Thyroid gland (tissue), 4 donors: Measurements from ENCODE around the gene MON1A. TPM values are rescaled to one million over a fixed set of nuclear protein-coding genes. Genes with fewer than 3 reads are reported as not detected.

Source experiments
- DNase-seq, 2 donors: peaks; one replicate each; pipeline ENCODE4 v3.0.0-alpha.2; 2019
- H3K27ac ChIP-seq, 3 donors: fragments of 200-600 bp; sonication (generic); 1 replicate in 2 of 3; 2 replicates in 1 of 3; pipeline ENCODE4 v1.5.1; 2016 to 2019; ENCODE audit warnings: mild to moderate bottlenecking in 1 of 3, moderate library complexity in 1 of 3
- H3K27me3 ChIP-seq: fragments of 200-600 bp; sonication (generic); one replicate; pipeline ENCODE4 v1.5.1; 2019
- H3K36me3 ChIP-seq, 2 donors: fragments of 200-600 bp; sonication (generic); one replicate each; pipeline ENCODE4 v1.5.1; 2016 to 2019
- H3K4me1 ChIP-seq, 2 donors: fragments of 200-600 bp; sonication (generic); one replicate each; pipeline ENCODE4 v1.5.1; 2017 to 2019
- H3K4me3 ChIP-seq, 3 donors: fragments of 200-600 bp; sonication (generic); replicated peaks in 1 of 3; 1 replicate in 2 of 3; 2 replicates in 1 of 3; pipeline ENCODE4 v1.5.1; 2016; ENCODE audit warnings: mild to moderate bottlenecking in 1 of 3
- H3K9me3 ChIP-seq: fragments of 200-600 bp; sonication (generic); one replicate; pipeline ENCODE4 v1.5.1; 2017
- POLR2A ChIP-seq, 2 donors: fragments of 450-650 bp; IDR thresholded peaks; one replicate each; pipeline ENCODE4 v1.6.1; 2017; ENCODE audit warnings: antibody characterized with exemption in 2 of 2, mild to moderate bottlenecking in 2 of 2, moderate library complexity in 1 of 2
- WGBS, 2 donors: methylation state at CpG; one replicate each; pipeline ENCODE4 v1.1.5; 2017; 5-methylcytosine and 5-hydroxymethylcytosine counted together
- intact Hi-C: fragments of 100-400 bp; cut with DNase I; formaldehyde crosslinking; loops from one replicate; pipeline ENCODE4 v1.15.1; 2023
- total RNA-seq, 4 donors: library from RNA; depleted of rRNA; stranded (reverse); fragments of >200 nt; gene quantifications; one replicate each; pipeline ENCODE4 v1.2.3, GENCODE V29; 2016
- TF ChIP-seq, protein P1 (sequence below), 6 experiments: fragments of 200-600 bp in 3 of 6; fragments of 450-650 bp in 3 of 6; sonication (generic) in 3 of 6; IDR thresholded peaks; one replicate each; pipeline ENCODE4 v1.5.1; 2016 to 2019; ENCODE audit warnings: antibody characterized with exemption in 6 of 6, mild to moderate bottlenecking in 2 of 6, inconsistent platforms in 1 of 6, moderate library complexity in 1 of 6

The MON1A gene
- total RNA-seq, 4 donors from 2014 or later: 12.1 to 19.9 (median 18.7) TPM

DNA sequence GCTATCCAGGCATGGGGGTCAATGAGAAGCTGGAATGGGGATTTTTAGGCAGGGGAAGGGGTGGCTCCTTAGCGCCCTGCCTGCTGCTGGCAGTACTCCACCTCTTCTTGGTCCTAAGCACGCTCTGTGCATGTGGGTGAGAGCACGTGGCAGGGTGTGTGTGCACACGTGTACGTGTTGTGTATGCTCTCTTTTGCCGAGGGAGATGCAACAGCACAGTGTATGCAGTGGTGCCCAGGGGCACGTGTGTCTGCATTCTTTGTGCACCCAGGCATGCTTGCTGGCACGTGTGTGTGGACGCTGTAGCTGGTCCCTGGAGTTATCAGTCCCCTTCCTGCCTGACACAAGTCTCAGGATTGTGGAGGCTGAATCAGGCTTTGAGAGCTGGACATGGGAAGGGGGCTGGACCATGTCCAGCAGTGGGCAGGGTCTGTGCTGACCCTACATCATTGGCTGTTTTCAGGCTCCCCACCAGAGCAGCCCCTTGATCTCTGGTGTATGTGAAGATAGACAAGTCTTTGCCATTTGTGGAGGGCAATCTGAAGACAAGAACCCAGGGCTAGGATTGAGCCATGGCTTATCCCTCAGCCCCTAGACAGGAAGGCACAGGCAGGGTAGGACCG lies 58.0 kb downstream of the MON1A start:
- WGBS, 2 donors: 67 to 72% methylated on average over 6 to 10 of the region's 10 CpGs
- Histone ChIP-seq H3K9me3 (no peaks in the 10 kb centered on the region), H3K36me3 (no peaks in the 10 kb centered on the region), H3K4me3 (no peak overlapping the region), H3K27me3 (peaks cover 15% of the 10 kb centered on the region), H3K27ac (no peak overlapping the region), H3K4me1 (peaks cover 10 to 21% of the 10 kb centered on the region in 2 donors)
- TF ChIP-seq POLR2A (IDR thresholded peaks at IDR 0.05): no peak
- TF ChIP-seq, protein P1, sequence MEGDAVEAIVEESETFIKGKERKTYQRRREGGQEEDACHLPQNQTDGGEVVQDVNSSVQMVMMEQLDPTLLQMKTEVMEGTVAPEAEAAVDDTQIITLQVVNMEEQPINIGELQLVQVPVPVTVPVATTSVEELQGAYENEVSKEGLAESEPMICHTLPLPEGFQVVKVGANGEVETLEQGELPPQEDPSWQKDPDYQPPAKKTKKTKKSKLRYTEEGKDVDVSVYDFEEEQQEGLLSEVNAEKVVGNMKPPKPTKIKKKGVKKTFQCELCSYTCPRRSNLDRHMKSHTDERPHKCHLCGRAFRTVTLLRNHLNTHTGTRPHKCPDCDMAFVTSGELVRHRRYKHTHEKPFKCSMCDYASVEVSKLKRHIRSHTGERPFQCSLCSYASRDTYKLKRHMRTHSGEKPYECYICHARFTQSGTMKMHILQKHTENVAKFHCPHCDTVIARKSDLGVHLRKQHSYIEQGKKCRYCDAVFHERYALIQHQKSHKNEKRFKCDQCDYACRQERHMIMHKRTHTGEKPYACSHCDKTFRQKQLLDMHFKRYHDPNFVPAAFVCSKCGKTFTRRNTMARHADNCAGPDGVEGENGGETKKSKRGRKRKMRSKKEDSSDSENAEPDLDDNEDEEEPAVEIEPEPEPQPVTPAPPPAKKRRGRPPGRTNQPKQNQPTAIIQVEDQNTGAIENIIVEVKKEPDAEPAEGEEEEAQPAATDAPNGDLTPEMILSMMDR (IDR thresholded peaks at IDR 0.05): no peak
- DNase-seq: peak; percentile 18 to 49
- intact Hi-C loops: no loop called here

DNA sequence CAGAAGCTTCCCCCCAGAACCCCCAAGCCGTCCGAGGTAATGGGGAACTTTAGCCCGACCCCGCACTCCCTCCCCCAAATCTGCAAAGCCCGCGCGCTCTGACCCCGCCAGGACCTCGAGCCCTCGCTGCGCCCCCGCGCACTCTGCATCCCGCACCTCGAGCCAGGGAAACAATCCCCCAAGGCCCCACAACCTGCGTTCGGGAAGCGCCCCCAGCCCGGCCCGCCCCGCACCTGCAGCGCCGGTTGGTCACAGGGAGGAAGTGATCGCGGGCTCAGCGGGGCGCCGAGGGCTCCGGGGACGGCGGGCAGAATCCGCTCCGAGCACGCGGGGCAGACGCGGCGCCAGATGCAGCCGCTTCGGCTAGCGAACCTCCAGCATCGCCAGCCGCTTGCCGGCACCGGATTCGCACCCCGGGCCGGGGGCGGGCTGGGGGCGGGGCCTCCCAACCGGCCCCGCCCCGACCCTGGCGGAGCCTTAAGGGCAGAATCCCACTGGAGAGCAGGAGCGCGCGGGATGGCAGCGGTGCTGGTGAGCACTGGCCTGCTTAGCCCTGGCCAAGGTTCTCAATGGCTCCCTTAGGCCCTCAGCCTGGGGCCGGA lies 60.0 kb downstream of the MON1A start, which contains the start of gene CAMKV:
Gene CAMKV, minus strand, starts transcription at position 382 of the 602 bp plus-strand sequence. CDS start 7,518 bp downstream, outside the sequence.
- WGBS, 2 donors: 0 to 4% methylated on average over 9 to 10 of the region's 59 CpGs
- Histone ChIP-seq H3K4me1 (peaks cover 10 to 21% of the 10 kb centered on the region in 2 donors), H3K36me3 (no peaks in the 10 kb centered on the region), H3K9me3 (no peaks in the 10 kb centered on the region), H3K27ac (no peak within 1 kb of the TSS), H3K4me3 (peak within 1 kb of the TSS in 1 of 3 donors; percentile 15), H3K27me3 (peaks cover 15% of the 10 kb centered on the region)
- TF ChIP-seq POLR2A (IDR thresholded peaks at IDR 0.05): no peak
- TF ChIP-seq, protein P1 (IDR thresholded peaks at IDR 0.05): no peak
- intact Hi-C loops: no loop called here
- no peak for DNase-seq

DNA sequence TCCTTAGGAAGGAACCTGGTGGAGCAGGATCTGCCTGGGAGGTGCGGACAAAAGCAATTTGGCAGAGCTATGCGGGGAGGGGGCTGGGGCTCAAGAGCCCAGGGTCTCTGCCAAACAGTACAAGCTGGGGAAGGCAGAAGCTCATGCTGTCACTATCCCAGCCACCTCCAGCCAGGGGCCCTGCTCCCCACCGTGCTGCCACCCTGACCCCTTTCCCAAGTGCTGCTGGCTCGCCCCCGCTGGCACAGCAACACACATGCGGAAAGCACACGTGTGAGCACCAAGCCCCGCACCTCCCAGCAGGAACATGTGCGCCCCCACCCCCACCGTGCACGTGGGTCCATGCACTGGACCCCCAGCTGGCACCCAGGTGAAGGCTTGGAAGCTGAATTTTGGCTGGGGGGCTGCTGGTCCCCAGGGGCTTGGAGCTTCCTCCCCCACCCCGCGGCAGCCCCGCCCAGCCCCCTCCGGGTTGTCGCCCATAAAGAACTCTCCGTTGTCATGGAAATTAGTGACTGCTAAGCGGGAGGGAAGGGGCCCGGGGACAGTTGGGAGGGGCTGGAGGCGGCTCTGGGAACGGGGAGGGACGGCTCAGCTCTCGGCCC lies 60.6 kb downstream of the MON1A start:
- intact Hi-C loops: no loop called here
- Histone ChIP-seq H3K27me3 (peaks cover 15% of the 10 kb centered on the region), H3K27ac (no peak overlapping the region), H3K4me1 (peaks cover 10 to 21% of the 10 kb centered on the region in 2 donors), H3K9me3 (no peaks in the 10 kb centered on the region), H3K36me3 (no peaks in the 10 kb centered on the region), H3K4me3 (peak overlapping the region in 1 of 3 donors; percentile 15)
- TF ChIP-seq, protein P1 (IDR thresholded peaks at IDR 0.05): no peak
- TF ChIP-seq POLR2A (IDR thresholded peaks at IDR 0.05): no peak
- no peak for DNase-seq
- WGBS, 2 donors: 5% methylated on average over 12 to 13 of the region's 23 CpGs

DNA sequence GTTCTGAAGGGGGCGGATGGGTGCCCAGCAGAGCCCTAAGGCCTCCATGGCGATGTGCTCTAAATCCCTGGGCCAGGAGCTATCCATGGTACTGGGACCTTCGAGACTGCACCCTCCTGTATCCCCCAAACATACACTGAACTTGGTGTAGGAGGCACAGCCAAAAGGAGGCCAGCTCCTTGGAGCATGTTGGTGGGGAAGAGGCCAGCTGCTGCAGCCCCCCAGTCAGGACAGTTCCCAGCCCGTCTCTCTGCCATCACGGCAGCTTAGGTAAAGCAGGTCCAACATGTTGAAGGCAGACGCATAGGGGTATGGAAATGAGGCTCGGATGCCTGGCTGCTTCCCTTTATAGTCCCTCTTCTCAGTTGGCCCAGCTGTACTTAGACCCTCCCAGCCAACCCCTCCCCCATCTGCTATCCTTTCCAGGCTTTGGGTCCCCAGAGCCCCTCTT lies 61.7 kb downstream of the MON1A start:
- Histone ChIP-seq H3K4me3 (no peak overlapping the region), H3K4me1 (peaks cover 10 to 17% of the 10 kb centered on the region in 2 donors), H3K9me3 (no peaks in the 10 kb centered on the region), H3K36me3 (no peaks in the 10 kb centered on the region), H3K27me3 (peaks cover 15% of the 10 kb centered on the region), H3K27ac (no peak overlapping the region)
- TF ChIP-seq, protein P1 (IDR thresholded peaks at IDR 0.05): no peak
- no peak for TF ChIP-seq POLR2A (IDR thresholded peaks at IDR 0.05)
- peak in 1 of 2 donors; percentile 20 for DNase-seq
- intact Hi-C loops: no loop called here
- WGBS, 2 donors: 16 to 22% methylated on average over 5 to 7 of the region's 7 CpGs

DNA sequence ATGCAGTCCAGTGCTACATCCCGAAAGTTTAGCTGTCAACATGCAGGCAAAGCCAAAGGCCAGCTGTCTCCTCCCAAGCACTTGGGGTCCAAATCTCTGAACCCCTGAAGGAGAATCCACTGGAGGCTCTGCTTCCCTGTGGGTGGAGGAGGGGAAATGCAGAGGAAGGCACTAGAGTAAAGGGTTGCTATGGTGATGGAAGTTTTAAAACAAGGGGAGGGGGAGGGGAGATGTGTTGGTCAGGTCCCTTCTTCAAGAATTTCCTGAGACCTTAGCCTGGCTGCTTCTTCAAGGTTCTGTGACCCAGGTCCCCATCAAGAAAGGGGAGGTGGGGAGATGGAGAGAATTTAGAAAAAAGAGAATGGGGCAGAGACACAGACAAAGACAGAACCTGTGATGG lies 62.2 kb downstream of the MON1A start:
- peaks cover 15% of the 10 kb centered on the region for H3K27me3 ChIP-seq
- intact Hi-C loops: no loop called here
- 69 to 92% methylated on average over 1 of the region's 1 CpG for WGBS, 2 donors
- H3K9me3 ChIP-seq: no peaks in the 10 kb centered on the region
- no peak overlapping the region for H3K4me3 ChIP-seq
- H3K4me1 ChIP-seq: peaks cover 10 to 12% of the 10 kb centered on the region in 2 donors
- TF ChIP-seq POLR2A (IDR thresholded peaks at IDR 0.05): no peak
- TF ChIP-seq, protein P1 (IDR thresholded peaks at IDR 0.05): no peak
- H3K36me3 ChIP-seq: no peaks in the 10 kb centered on the region
- no peak for DNase-seq
- H3K27ac ChIP-seq: no peak overlapping the region
